T-helper 17 cell (primary cell): ENCODE results near the gene FYB1. TPM values are rescaled to one million over a fixed set of nuclear protein-coding genes. Genes with fewer than 3 reads are reported as not detected.

Experiments
- ATAC-seq: fragments of 150-1000 bp; cut with Tn5 transposase; 2 replicates; pipeline ENCODE4 v1.10.0; 2021; ENCODE audit warnings: mild to moderate bottlenecking, moderate library complexity
- DNase-seq, 3 donors: peaks; one replicate each; pipeline versions ENCODE4 v3.0.0 to v3.0.0-alpha.2; 2020 to 2021
- H3K9me3 ChIP-seq: one replicate; pipeline ENCODE4 v1.7.0; 2013; ENCODE audit warnings: low read length, mild to moderate bottlenecking; ENCODE audit not compliant: control insufficient read depth, poor library complexity, severe bottlenecking
- H3K27ac Mint-ChIP-seq: one replicate; pipeline ENCODE4 v1.8.0; 2022; ENCODE audit warnings: mild to moderate bottlenecking, moderate library complexity, mixed read lengths
- H3K27me3 Mint-ChIP-seq: one replicate; pipeline ENCODE4 v1.8.0; 2022; ENCODE audit warnings: mixed read lengths
- H3K36me3 Mint-ChIP-seq: one replicate; pipeline ENCODE4 v1.8.0; 2022; ENCODE audit warnings: low read depth, mixed read lengths
- H3K4me1 Mint-ChIP-seq: one replicate; pipeline ENCODE4 v1.8.0; 2022; ENCODE audit warnings: mild to moderate bottlenecking, mixed read lengths
- H3K4me3 Mint-ChIP-seq: one replicate; pipeline ENCODE4 v1.8.0; 2022; ENCODE audit warnings: mild to moderate bottlenecking, moderate library complexity, mixed read lengths
- total RNA-seq, 4 donors: library from RNA in 2 of 4; stranded (reverse) in 2 of 4; gene quantifications; one replicate each; pipeline ENCODE4 v1.2.3 and lab custom pipeline; 2022 to 2026

The FYB1 gene
- total RNA-seq, 2 donors from 2014 or later = 499 to 517 TPM

GRCh38 chr5:39197556-39197955 lies 21.8 kb downstream of the FYB1 start:
- H3K9me3 ChIP-seq = no peaks in the 10 kb centered on the region
- H3K4me1 Mint-ChIP-seq = peaks cover 51% of the 10 kb centered on the region
- peaks cover 26% of the 10 kb centered on the region for H3K36me3 Mint-ChIP-seq
- peak overlapping the region; percentile 83 for H3K4me3 Mint-ChIP-seq
- peak overlapping the region; percentile 100 for H3K27ac Mint-ChIP-seq
- ATAC-seq (peak; percentile 85), DNase-seq (peak; percentile 35 to 53 (median 49))
- H3K27me3 Mint-ChIP-seq = no peaks in the 10 kb centered on the region

- Mint-ChIP-seq H3K27ac (peak overlapping the region; percentile 100), H3K4me1 (peaks cover 61% of the 10 kb centered on the region), H3K36me3 (peaks cover 15% of the 10 kb centered on the region), H3K4me3 (peak overlapping the region; percentile 93), H3K27me3 (no peaks in the 10 kb centered on the region)
- no peaks in the 10 kb centered on the region for H3K9me3 ChIP-seq
- DNase-seq (no peak), ATAC-seq (no peak)
These were observed 24.1 kb downstream of the FYB1 start for GRCh38 chr5:39195198-39195826.

- Mint-ChIP-seq H3K27ac (peak overlapping the region; percentile 100), H3K36me3 (peaks cover 11% of the 10 kb centered on the region), H3K27me3 (no peaks in the 10 kb centered on the region), H3K4me1 (peaks cover 65% of the 10 kb centered on the region), H3K4me3 (peak overlapping the region; percentile 93)
- DNase-seq (no peak), ATAC-seq (no peak)
- no peaks in the 10 kb centered on the region for H3K9me3 ChIP-seq
These were observed 24.8 kb downstream of the FYB1 start for GRCh38 chr5:39194466-39195136.

GRCh38 chr5:39193553-39194465 lies 25.6 kb downstream of the FYB1 start:
- peak overlapping the region; percentile 100 for H3K27ac Mint-ChIP-seq
- H3K4me3 Mint-ChIP-seq = peak overlapping the region; percentile 93

GRCh38 chr5:39192450-39193160 lies 26.8 kb downstream of the FYB1 start:
- ATAC-seq (no peak), DNase-seq (no peak)
- H3K4me1 Mint-ChIP-seq = peaks cover 82% of the 10 kb centered on the region
- peaks cover 13% of the 10 kb centered on the region for H3K36me3 Mint-ChIP-seq
- peak overlapping the region; percentile 100 for H3K27ac Mint-ChIP-seq
- no peaks in the 10 kb centered on the region for H3K9me3 ChIP-seq
- peak overlapping the region; percentile 93 for H3K4me3 Mint-ChIP-seq
- H3K27me3 Mint-ChIP-seq = no peaks in the 10 kb centered on the region

More at GRCh38 chr5:39193553-39194465, 25.6 kb downstream of the FYB1 start:
- DNase-seq (no peak), ATAC-seq (no peak)
- H3K36me3 Mint-ChIP-seq = peaks cover 13% of the 10 kb centered on the region
- no peaks in the 10 kb centered on the region for H3K9me3 ChIP-seq
- peaks cover 72% of the 10 kb centered on the region for H3K4me1 Mint-ChIP-seq
- H3K27me3 Mint-ChIP-seq = no peaks in the 10 kb centered on the region

- no peaks in the 10 kb centered on the region for H3K27me3 Mint-ChIP-seq
- ATAC-seq = peak; percentile 55
- H3K9me3 ChIP-seq = no peaks in the 10 kb centered on the region
- H3K27ac Mint-ChIP-seq = peak overlapping the region; percentile 100
- peak overlapping the region; percentile 88 for H3K4me3 Mint-ChIP-seq
- DNase-seq = peak in 1 of 3 donors; percentile 31
- peaks cover 9% of the 10 kb centered on the region for H3K36me3 Mint-ChIP-seq
- H3K4me1 Mint-ChIP-seq = peaks cover 83% of the 10 kb centered on the region
These were observed 28.1 kb downstream of the FYB1 start for GRCh38 chr5:39191216-39191615.

- DNase-seq = no peak
- peaks cover 88% of the 10 kb centered on the region for H3K4me1 Mint-ChIP-seq
- H3K4me3 Mint-ChIP-seq = peak overlapping the region; percentile 88
- H3K9me3 ChIP-seq = no peaks in the 10 kb centered on the region
- peaks cover 11% of the 10 kb centered on the region for H3K36me3 Mint-ChIP-seq
- H3K27me3 Mint-ChIP-seq = no peaks in the 10 kb centered on the region
- peak overlapping the region; percentile 100 for H3K27ac Mint-ChIP-seq
- ATAC-seq = no peak
These were observed 28.9 kb downstream of the FYB1 start for GRCh38 chr5:39190311-39191102.

- Mint-ChIP-seq H3K4me1 (peaks cover 86% of the 10 kb centered on the region), H3K27me3 (no peaks in the 10 kb centered on the region), H3K36me3 (peaks cover 8% of the 10 kb centered on the region), H3K27ac (peak overlapping the region; percentile 100), H3K4me3 (peak overlapping the region; percentile 88)
- ATAC-seq (no peak), DNase-seq (no peak)
- H3K9me3 ChIP-seq = no peaks in the 10 kb centered on the region
These were observed 29.9 kb downstream of the FYB1 start for GRCh38 chr5:39189292-39189955.

- Mint-ChIP-seq H3K27me3 (no peaks in the 10 kb centered on the region), H3K36me3 (peaks cover 9% of the 10 kb centered on the region), H3K4me1 (peaks cover 79% of the 10 kb centered on the region), H3K27ac (peak overlapping the region; percentile 100), H3K4me3 (peak overlapping the region; percentile 88)
- no peaks in the 10 kb centered on the region for H3K9me3 ChIP-seq
- DNase-seq (no peak), ATAC-seq (peak; percentile 59)
These were observed 31.3 kb downstream of the FYB1 start for GRCh38 chr5:39187831-39188731.

GRCh38 chr5:39186722-39187539 lies 32.4 kb downstream of the FYB1 start:
- no peaks in the 10 kb centered on the region for H3K27me3 Mint-ChIP-seq
- H3K9me3 ChIP-seq = no peaks in the 10 kb centered on the region
- peak overlapping the region; percentile 100 for H3K27ac Mint-ChIP-seq
- DNase-seq (no peak), ATAC-seq (peak; percentile 41)
- H3K4me3 Mint-ChIP-seq = peak overlapping the region; percentile 88
- H3K4me1 Mint-ChIP-seq = peaks cover 74% of the 10 kb centered on the region
- peaks cover 10% of the 10 kb centered on the region for H3K36me3 Mint-ChIP-seq
